OCI-LY3 (cell line): ENCODE data around the gene TMEM108.

Source experiments
- EZH2phosphoT487 ChIP-seq: fragments of 200-600 bp; shearing (Covaris generic); IDR thresholded peaks from 2 replicates; pipeline ENCODE4 v1.6.1; 2018; ENCODE audit warnings: antibody characterized with exemption, mixed run types, low read depth
- TF ChIP-seq, protein P1 (sequence below): fragments of 200-600, 300-600 bp; sonication (generic); IDR thresholded peaks from 2 replicates; pipeline ENCODE4 v1.5.1; 2014; ENCODE audit warnings: antibody characterized with exemption, low read length, low read depth

GRCh38 chr3:133050891-133051290, 12.7 kb downstream of the TMEM108 start:
- TF ChIP-seq, protein P1, sequence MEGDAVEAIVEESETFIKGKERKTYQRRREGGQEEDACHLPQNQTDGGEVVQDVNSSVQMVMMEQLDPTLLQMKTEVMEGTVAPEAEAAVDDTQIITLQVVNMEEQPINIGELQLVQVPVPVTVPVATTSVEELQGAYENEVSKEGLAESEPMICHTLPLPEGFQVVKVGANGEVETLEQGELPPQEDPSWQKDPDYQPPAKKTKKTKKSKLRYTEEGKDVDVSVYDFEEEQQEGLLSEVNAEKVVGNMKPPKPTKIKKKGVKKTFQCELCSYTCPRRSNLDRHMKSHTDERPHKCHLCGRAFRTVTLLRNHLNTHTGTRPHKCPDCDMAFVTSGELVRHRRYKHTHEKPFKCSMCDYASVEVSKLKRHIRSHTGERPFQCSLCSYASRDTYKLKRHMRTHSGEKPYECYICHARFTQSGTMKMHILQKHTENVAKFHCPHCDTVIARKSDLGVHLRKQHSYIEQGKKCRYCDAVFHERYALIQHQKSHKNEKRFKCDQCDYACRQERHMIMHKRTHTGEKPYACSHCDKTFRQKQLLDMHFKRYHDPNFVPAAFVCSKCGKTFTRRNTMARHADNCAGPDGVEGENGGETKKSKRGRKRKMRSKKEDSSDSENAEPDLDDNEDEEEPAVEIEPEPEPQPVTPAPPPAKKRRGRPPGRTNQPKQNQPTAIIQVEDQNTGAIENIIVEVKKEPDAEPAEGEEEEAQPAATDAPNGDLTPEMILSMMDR = no peak
- no peak for TF ChIP-seq EZH2phosphoT487
